CD14-positive monocyte (primary cell): ENCODE measurements around the gene MINK1. TPM values are rescaled to one million over a fixed set of nuclear protein-coding genes. Genes with fewer than 3 reads are reported as not detected.

Experiments used
- DNase-seq, 3 donors: peaks; one replicate each; pipeline ENCODE4 v3.0.0-alpha.2; 2011 to 2022
- H2AFZ ChIP-seq: 2 replicates; pipeline ENCODE4 v1.6.0; 2012; ENCODE audit warnings: mild to moderate bottlenecking, low read depth, low read length, inconsistent platforms; ENCODE audit not compliant: insufficient read depth, poor library complexity, severe bottlenecking
- H3K27ac ChIP-seq, 2 donors: 1 replicate in 1 of 2; 2 replicates in 1 of 2; pipeline ENCODE4 v1.5.1; 2012 to 2013; ENCODE audit warnings: low read length in 2 of 2, control low read depth in 1 of 2, inconsistent platforms in 1 of 2, low read depth in 1 of 2, mild to moderate bottlenecking in 1 of 2
- H3K27me3 ChIP-seq, 2 donors: one replicate each; pipeline versions ENCODE4 v1.6.0 to v1.6.1; 2011 to 2013; ENCODE audit warnings: low read length in 2 of 2; ENCODE audit not compliant: control insufficient read depth in 2 of 2, insufficient read depth in 2 of 2
- H3K36me3 ChIP-seq, 2 donors: replicated peaks in 1 of 2; 1 replicate in 1 of 2; 2 replicates in 1 of 2; pipeline versions ENCODE4 v1.5.1 to v1.6.1; 2012 to 2013; ENCODE audit warnings: low read length in 2 of 2, control low read depth in 1 of 2, inconsistent platforms in 1 of 2, mild to moderate bottlenecking in 1 of 2; ENCODE audit not compliant: insufficient read depth in 2 of 2, control insufficient read depth in 1 of 2
- H3K4me1 ChIP-seq, 2 donors: 1 replicate in 1 of 2; 2 replicates in 1 of 2; pipeline versions ENCODE4 v1.5.1 to v1.6.1; 2012 to 2013; ENCODE audit warnings: low read length in 2 of 2, control low read depth in 1 of 2, inconsistent platforms in 1 of 2, mild to moderate bottlenecking in 1 of 2, moderate library complexity in 1 of 2; ENCODE audit not compliant: insufficient read depth in 2 of 2, control insufficient read depth in 1 of 2
- H3K4me2 ChIP-seq: replicated peaks from 2 replicates; pipeline ENCODE3; 2012; ENCODE audit warnings: low read length, moderate library complexity, mild to moderate bottlenecking; ENCODE audit not compliant: poor library complexity, severe bottlenecking; ENCODE audit errors: extremely low read depth
- H3K4me3 ChIP-seq, 3 experiments: fragments of 200-600 bp in 1 of 3; sonication (generic) in 1 of 3; replicated peaks in 1 of 3; 1 replicate in 2 of 3; 2 replicates in 1 of 3; pipeline ENCODE4 v1.5.1; 2011 to 2013; ENCODE audit warnings: low read length in 3 of 3, mild to moderate bottlenecking in 3 of 3, control low read depth in 2 of 3, low read depth in 2 of 3, inconsistent platforms in 1 of 3, moderate library complexity in 1 of 3
- H3K79me2 ChIP-seq: 2 replicates; pipeline ENCODE4 v1.6.0; 2012; ENCODE audit warnings: mild to moderate bottlenecking, control low read depth, inconsistent platforms, low read length, moderate library complexity; ENCODE audit not compliant: insufficient read depth
- H3K9ac ChIP-seq: 2 replicates; pipeline ENCODE4 v1.6.0; 2017; ENCODE audit warnings: low read length, mild to moderate bottlenecking; ENCODE audit not compliant: insufficient read depth, poor library complexity, severe bottlenecking
- H3K9me3 ChIP-seq, 2 donors: replicated peaks in 1 of 2; 1 replicate in 1 of 2; 2 replicates in 1 of 2; pipeline versions ENCODE4 v1.5.1 to v1.6.1; 2012 to 2013; ENCODE audit warnings: low read length in 2 of 2, control low read depth in 1 of 2; ENCODE audit not compliant: control insufficient read depth in 1 of 2, insufficient read depth in 1 of 2
- H4K20me1 ChIP-seq: 2 replicates; pipeline ENCODE4 v1.6.0; 2012; ENCODE audit warnings: mild to moderate bottlenecking, low read length, control low read depth, moderate library complexity; ENCODE audit not compliant: insufficient read depth
- H3K27ac Mint-ChIP-seq, 7 donors: one replicate each; pipeline ENCODE4 v1.8.0; 2020; ENCODE audit warnings: mild to moderate bottlenecking in 7 of 7, mixed read lengths in 7 of 7, moderate library complexity in 6 of 7, inconsistent platforms in 2 of 7
- H3K27me3 Mint-ChIP-seq, 3 donors: one replicate each; pipeline ENCODE4 v1.8.0; 2021 to 2022; ENCODE audit warnings: low read depth in 3 of 3, mild to moderate bottlenecking in 3 of 3, mixed read lengths in 3 of 3, moderate library complexity in 3 of 3, inconsistent platforms in 1 of 3
- H3K36me3 Mint-ChIP-seq, 2 donors: one replicate each; pipeline ENCODE4 v1.8.0; 2020; ENCODE audit warnings: mixed read lengths in 2 of 2, inconsistent platforms in 1 of 2, mild to moderate bottlenecking in 1 of 2
- H3K4me1 Mint-ChIP-seq: one replicate; pipeline ENCODE4 v1.8.0; 2020; ENCODE audit warnings: mild to moderate bottlenecking, mixed read lengths
- H3K4me3 Mint-ChIP-seq, 2 donors: one replicate each; pipeline ENCODE4 v1.8.0; 2020; ENCODE audit warnings: mild to moderate bottlenecking in 2 of 2, mixed read lengths in 2 of 2, moderate library complexity in 1 of 2
- H3K9me3 Mint-ChIP-seq, 7 donors: one replicate each; pipeline ENCODE4 v1.8.0; 2020 to 2022; ENCODE audit warnings: mixed read lengths in 7 of 7, mild to moderate bottlenecking in 6 of 7, moderate library complexity in 6 of 7, inconsistent platforms in 2 of 7
- WGBS: methylation state at CpG from one replicate; pipeline ENCODE4 v1.1.5; 2013; ENCODE audit warnings: missing lambda C conversion rate; ENCODE audit not compliant: insufficient coverage; 5-methylcytosine and 5-hydroxymethylcytosine counted together
- intact Hi-C, 2 donors: fragments of 100-400 bp; cut with micrococcal nuclease; formaldehyde crosslinking; loops; one replicate each; pipeline versions ENCODE4 v1.15.0 to v1.15.1; 2023
- polyA plus RNA-seq, 3 donors: library from polyadenylated mRNA; depleted of rRNA in 1 of 3; unstranded in 2 of 3; stranded (reverse) in 1 of 3; fragments of 300-500 nt in 2 of 3; fragments of >200 nt in 1 of 3; fragmentation: Illumina TruSeq in 2 of 3; gene quantifications; 1 replicate in 2 of 3; 2 replicates in 1 of 3; pipeline ENCODE4 v1.2.3, GENCODE V29; 2012 to 2021
- TF ChIP-seq, protein P1 (sequence below): fragments of 200-600 bp; IDR thresholded peaks from one replicate; pipeline ENCODE4 v1.8.0; 2022; ENCODE audit warnings: antibody characterized with exemption, mild to moderate bottlenecking

The MINK1 gene
- polyA plus RNA-seq, 3 donors: 3.2 to 159 (median 7.2) TPM

- Histone ChIP-seq H3K36me3 (peaks cover 53 to 55% of the 10 kb centered on the region in 2 donors), H3K9ac (no peak overlapping the region), H3K9me3 (no peaks in the 10 kb centered on the region), H3K27me3 (peaks cover 0 to 26% of the 10 kb centered on the region in 2 donors), H3K79me2 (no peaks in the 10 kb centered on the region), H3K27ac (no peak overlapping the region), H3K4me3 (no peak overlapping the region), H3K4me2 (no peak overlapping the region), H4K20me1 (no peaks in the 10 kb centered on the region), H3K4me1 (peaks cover 34 to 38% of the 10 kb centered on the region in 2 donors), H2AFZ (no peak overlapping the region)
- no peak overlapping the region for H3K4me3 Mint-ChIP-seq
- TF ChIP-seq, protein P1, sequence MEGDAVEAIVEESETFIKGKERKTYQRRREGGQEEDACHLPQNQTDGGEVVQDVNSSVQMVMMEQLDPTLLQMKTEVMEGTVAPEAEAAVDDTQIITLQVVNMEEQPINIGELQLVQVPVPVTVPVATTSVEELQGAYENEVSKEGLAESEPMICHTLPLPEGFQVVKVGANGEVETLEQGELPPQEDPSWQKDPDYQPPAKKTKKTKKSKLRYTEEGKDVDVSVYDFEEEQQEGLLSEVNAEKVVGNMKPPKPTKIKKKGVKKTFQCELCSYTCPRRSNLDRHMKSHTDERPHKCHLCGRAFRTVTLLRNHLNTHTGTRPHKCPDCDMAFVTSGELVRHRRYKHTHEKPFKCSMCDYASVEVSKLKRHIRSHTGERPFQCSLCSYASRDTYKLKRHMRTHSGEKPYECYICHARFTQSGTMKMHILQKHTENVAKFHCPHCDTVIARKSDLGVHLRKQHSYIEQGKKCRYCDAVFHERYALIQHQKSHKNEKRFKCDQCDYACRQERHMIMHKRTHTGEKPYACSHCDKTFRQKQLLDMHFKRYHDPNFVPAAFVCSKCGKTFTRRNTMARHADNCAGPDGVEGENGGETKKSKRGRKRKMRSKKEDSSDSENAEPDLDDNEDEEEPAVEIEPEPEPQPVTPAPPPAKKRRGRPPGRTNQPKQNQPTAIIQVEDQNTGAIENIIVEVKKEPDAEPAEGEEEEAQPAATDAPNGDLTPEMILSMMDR: no peak
- 92% methylated on average over 8 of the region's 10 CpGs for WGBS
- peaks cover 30% of the 10 kb centered on the region for H3K4me1 Mint-ChIP-seq
- peaks cover 31 to 42% (median 35%) of the 10 kb centered on the region in 3 donors for H3K27me3 Mint-ChIP-seq
- DNase-seq: peak in 1 of 3 donors; percentile 15
- peak overlapping the region in 2 of 7 donors; percentile 30 to 73 for H3K27ac Mint-ChIP-seq
- peaks cover 0 to 12% (median 4%) of the 10 kb centered on the region in 7 donors for H3K9me3 Mint-ChIP-seq
- H3K36me3 Mint-ChIP-seq: peaks cover 59 to 60% of the 10 kb centered on the region in 2 donors
- intact Hi-C loops: no loop called here
These were observed 64.1 kb downstream of the MINK1 start for GRCh38 chr17:4897198-4897687.

DNA sequence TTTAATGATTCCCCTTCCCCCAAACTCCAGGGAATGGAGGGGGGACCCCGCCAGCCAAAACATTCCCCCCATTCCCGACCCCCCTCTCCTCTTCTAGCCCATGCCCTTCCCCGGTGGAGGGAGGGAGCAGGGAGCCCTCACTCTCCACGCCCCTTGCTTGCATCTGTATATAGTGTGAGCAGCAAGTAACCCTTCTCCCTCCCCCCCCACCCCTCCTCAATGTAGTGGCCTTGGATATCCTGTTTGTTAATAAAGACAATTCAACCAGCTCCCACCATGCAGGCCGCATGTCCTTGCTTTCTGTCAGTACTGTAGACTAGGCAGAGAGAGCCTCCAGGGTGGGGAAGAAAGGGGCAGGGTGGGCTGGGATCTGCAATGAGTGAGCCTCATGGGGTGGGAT is 64.6 kb downstream of the MINK1 start:
- TF ChIP-seq, protein P1: no peak
- peak in 1 of 3 donors; percentile 3 for DNase-seq

More for the DNA sequence above, 64.6 kb downstream of the MINK1 start:
- Histone ChIP-seq H3K9me3 (no peaks in the 10 kb centered on the region), H3K79me2 (no peaks in the 10 kb centered on the region), H3K36me3 (peaks cover 48 to 50% of the 10 kb centered on the region in 2 donors), H3K27ac (no peak overlapping the region), H2AFZ (no peak overlapping the region), H3K4me3 (no peak overlapping the region), H4K20me1 (no peaks in the 10 kb centered on the region), H3K9ac (no peak overlapping the region), H3K27me3 (peaks cover 0 to 26% of the 10 kb centered on the region in 2 donors), H3K4me1 (peaks cover 39 to 43% of the 10 kb centered on the region in 2 donors), H3K4me2 (no peak overlapping the region)
- Mint-ChIP-seq H3K4me3 (peak overlapping the region in 1 of 2 donors; percentile 91), H3K27ac (peak overlapping the region in 3 of 7 donors; percentile 20 to 92 (median 84)), H3K36me3 (peaks cover 55 to 56% of the 10 kb centered on the region in 2 donors), H3K9me3 (peaks cover 0 to 12% (median 4%) of the 10 kb centered on the region in 7 donors), H3K27me3 (peaks cover 35 to 48% (median 39%) of the 10 kb centered on the region in 3 donors), H3K4me1 (peaks cover 36% of the 10 kb centered on the region)
- no CpG with 5 or more reads among the region's 5 CpGs for WGBS
- intact Hi-C loops: no loop called here
